GM18520 (cell line): ENCODE data around the gene C4orf50.
"Not testable (repeated sequence)": the region's sequence is repeated elsewhere in the genome, so short reads cannot be mapped to it uniquely, and the experiment has no call there.

Experiments
- ATAC-seq: cut with Tn5 transposase; IDR thresholded peaks from one replicate; pipeline ENCODE4 v1.9.1; 2021; ENCODE audit not compliant: unreplicated experiment

C4orf50 gene

DNA sequence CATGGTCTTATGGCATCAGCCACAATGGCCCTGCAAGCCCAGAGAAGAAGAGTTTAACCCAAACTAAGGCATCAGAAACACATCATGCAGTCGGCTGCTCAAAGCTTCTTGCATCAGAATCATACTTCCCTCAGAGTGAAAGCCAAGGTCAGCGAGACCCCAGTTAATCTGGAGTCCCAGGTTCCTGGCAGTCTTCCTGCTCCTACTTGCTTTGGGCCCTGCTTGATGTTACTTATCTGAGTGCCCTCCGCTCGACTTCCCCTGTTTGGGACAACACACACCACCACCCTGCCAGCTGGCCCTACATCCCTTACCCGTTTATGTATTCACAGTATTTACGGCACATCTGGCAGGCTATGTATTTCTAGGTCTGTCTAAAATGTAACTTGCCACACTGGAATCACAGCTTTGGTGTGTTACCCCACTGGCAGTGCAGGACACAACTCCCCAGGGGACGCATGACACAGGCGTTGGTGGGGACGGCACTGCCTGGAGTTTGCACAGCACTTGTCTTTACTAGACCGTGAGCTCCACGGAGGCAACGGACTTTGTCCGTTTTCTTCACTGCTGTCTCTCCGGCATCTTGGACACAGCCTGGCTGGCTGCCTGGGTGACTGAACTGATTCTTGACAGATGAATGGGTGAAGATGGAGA lies 148.1 kb downstream of the C4orf50 start:
- no peak for ATAC-seq

DNA sequence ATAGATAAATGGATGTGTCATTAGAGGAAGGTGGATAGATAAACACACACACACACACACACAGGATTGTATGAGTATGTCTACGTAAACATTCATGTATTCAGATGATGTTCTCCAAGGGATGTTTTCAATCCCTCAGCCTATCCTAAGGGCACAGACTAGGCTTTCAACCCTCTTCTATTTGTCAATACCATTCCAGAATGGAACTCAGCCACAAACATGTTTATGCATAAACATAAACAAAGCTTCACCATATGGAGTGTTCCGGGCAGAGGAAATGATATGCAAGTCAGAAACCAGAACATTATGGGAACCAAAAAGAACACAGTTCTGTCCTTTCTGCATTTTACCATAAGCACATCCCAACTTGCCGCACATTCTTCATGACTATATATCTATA lies 150.4 kb downstream of the C4orf50 start:
- ATAC-seq: no peak

DNA sequence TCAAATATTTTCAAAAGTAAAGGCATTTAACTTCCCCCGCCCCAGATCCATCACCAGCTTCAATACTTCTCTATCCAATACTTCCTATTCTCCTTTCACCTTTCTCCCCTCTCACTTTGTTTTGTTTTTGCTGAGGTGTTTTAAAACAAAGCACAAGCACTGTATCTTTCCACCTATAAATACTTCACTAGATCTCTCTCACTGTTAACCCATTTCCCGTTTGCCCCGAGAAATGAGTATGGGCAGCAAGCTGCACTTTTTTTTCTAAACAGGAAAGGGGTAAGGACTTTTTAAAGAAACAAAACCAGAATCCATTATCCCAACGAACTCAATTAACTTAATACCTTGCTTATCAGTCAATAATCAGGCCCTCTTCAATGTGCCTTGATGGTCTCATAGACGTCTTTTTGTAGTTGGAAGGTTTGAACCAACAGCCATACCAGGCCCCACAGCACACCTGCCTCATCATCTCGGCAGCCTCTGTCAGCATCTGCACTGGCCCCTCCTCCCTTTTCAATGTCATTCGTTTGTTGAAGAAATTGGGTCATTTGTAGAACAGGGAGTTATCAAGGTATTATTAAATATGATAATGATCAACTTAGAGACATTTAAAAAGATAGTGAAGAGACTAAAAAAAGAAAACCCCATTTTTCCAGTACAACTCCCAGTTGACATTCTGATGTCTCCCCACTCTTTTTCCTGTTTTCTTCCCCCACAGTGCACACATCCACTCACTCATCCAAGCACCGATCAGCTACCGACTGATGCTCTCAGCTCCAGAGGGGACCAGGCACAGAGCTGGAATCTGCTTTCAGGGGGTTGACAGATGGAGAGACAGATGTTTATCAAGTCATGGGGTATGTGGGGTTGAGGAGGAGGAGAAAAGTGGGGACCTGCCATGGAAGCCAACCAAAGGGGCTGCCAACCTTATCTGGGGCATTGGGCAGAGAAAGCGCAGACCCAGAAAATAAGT lies 151.1 kb downstream of the C4orf50 start:
- no peak for ATAC-seq

DNA sequence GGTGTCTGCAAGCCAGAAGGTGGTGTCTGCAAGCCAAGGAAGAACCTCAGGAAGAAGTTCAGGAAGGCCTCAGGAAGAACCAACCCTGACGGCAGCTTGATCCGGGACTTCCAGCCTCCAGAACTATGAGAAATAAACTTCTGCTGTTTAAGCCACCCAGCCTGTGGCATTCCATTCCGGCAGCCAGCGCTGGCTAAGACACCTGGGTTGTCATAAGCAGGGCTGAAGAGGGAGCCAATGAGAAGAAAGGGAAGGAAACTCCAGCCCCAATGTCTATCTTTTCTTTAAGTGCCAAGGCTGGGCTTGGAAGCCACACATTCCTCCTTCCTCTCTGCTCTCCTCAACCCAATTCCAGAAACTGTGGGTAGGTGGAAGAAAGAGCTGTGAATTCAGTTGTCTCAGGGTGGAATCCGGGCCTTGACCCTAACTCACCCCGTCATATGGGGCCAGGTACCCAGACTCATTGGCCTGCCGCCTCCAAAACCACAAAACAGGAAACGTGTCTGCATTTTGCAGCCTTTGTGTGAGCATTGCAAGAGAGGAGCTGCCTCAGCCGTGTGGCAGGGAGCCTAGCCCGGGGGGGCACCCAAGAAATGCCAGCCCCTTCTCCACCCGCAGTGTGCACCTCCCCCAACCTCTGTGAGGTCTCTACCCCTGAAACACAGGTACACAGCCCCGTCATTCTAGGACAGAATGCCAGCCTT lies 152.2 kb downstream of the C4orf50 start:
- ATAC-seq: no peak

DNA sequence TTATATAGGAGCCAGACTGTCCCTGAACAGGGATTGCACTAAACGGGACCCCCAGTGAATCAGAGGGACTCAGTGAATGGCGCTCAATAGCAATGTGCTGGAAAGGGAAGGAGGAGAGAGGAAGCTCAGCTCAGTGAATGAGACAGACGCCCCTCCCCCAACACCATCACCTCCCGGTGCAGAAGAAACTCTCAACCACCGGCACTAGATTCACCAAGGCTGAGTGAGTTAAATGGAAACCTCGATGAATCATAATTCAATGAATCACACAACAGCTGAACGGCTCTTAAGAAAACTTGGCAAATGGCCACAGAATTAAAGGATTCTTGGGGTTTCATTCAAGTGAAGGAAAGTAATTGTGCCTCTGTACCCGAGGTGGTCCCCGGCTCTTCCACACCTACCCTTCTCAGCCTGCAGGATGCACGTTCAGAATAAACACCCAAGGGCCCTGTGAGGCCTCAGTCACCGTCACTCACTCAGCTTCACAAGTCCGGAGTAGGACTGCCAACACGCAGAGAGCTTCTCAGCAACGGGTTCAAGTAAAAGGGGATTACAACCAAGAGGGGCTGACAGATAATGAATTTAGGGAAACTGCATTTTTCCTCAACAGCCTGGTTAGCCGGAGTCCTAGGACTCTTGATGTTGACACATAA lies 154.6 kb downstream of the C4orf50 start:
- no peak for ATAC-seq

DNA sequence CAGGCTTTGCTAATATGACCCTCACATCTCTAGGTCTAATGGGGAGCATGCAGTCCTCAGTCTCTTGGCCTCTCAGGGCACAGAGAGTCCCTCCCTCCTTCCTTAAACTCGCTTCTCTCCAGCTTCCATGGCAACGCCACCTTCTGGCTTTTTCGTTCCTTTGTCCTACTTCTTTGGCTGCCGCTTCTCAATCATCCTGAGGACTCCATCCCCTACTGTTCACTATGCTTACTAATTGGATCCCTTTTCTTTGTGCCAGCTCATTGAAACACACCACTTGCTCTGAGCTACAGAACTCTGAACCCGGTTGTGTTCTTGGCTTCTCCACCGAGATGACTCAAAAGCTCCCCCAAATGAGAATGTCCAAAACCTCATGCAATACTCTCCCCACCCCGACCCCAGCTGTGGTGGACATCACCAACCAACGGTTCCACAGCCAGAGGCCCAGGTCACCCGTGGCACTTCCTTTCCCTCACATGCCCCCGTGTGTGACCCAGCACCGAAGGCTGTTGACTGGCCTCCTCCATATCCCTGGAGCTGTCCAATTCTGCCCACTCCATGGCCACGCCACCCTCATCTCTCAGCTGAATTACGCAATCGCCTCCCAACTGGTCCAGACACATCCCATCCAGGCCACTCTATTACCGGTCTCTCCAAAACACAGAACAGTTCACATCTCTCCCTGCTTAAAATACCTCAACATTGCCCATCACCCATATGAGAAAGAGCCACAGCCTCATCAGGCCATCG lies 160.0 kb downstream of the C4orf50 start:
- ATAC-seq: no peak

DNA sequence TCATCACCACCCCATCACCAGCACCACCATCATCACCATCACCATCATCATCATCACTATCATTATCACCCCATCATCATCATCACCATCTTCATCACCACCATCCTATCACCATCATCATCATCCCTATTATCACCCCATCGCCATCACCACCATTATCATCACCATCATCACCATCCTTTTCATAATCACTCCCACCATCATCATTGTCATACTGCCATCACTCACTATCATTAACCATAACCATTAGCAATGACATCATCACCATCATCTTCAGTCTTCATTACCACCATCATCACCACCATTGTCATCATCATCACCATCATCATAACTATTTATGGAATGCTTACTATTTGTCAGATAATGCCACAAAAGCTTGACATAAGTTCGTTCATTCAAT lies 161.0 kb downstream of the C4orf50 start:
- ATAC-seq: no peak

DNA sequence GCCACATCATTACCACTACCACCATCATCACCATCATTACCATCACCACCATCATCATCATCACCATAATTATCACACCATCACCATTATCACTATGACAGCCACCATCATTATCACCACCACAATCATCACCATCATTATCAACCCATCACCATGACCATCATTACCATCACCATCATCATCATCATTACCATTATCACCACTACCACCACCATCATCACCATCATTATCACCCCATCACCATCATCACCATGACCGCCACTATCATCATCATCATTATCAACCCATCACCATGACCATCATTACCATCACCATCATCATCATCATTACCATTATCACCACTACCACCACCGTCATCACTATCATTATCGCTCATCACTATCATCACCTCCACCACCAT lies 161.9 kb downstream of the C4orf50 start:
- ATAC-seq: not testable (repeated sequence)

DNA sequence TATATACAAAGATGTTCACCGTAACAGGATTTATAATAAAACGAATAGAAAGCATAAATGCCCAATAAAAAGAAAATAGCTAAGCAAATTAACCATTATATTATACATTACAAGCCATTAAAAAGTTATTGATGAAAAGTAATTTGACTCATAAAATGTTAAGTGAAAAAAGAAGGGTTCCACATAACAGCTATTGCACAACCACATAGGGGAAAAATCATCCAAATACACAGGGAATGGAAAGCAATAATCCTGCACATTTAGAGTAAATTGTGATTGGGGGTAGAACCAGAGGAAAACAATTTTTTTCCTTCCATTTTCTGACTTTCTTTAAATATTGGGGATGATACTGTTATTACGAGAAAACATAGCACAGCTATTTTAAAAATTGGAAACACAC lies 163.3 kb downstream of the C4orf50 start:
- ATAC-seq: no peak

DNA sequence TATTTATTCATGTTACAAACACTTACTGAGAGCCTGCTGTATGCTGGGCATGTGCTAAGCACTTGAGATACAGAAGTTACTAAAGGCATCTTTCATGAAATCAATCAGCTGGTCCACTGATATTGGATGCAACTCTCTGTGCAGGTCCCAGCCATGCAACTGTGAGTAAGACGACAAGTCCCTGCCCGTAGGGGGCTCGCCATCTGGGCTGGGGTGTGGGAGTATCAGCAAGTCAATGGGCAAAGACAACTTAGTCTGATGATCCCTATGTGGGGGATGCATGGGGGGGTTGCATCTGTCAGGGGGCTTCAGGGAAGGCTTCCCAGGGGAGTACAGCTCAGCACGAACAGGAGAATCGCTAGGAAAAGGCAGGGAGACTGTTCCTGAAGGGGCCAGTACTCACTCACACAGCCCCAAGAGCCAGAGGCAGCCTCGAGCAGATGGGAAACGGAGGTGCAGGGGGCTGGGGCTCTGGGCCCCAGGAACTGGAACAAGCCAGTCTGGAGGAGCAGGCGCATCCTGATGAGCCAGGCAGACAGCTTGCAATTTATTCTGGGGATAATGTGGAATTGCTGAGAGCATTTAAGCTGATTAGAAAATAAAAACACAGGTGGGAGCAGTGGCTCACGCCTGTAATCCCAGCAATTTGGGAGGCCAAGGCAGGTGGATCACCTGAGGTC lies 165.6 kb downstream of the C4orf50 start:
- ATAC-seq: no peak

DNA sequence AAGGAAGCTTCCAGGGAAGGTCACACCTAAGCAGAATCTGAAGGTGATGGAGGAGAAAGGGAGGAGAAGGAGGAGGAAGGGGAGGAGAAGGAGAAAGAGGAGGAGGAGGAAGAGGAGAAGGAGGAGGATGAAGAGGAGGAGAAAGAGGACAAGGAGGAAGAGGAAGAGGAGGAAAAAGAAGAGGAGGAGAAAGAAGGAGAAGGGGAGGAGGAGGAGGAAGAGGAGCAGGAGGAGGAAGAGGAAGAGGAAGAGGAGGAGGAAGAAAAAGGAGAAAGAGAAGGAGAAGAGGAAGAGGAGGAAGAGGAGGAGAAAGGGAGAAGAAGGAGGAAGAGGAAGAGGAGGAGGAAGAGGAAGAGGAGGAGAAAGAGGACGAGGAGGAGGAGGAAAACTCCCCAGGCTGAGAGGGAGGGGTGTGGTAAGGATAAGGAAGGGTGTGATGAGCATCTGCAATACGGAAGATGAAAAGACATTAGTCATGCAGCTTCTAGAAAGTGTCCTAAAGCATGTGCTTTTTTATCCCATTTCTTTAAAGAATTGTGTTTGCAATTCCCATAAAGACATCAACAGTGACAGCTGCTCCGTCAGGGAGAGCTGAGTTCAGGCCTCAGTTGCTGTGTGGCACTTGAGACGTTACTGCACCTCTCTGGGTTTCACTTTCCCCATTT lies 166.5 kb downstream of the C4orf50 start:
- no peak for ATAC-seq
